Gastrocnemius medialis (tissue), 4 donors: ENCODE measurements around the gene MBIP. TPM values are rescaled to one million over a fixed set of nuclear protein-coding genes. Genes with fewer than 3 reads are reported as not detected.

Experiments
- ATAC-seq, 2 donors: fragments of 150-250 bp; one replicate each; pipeline ENCODE4 v1.9.1; 2016
- DNase-seq, 2 donors: peaks; one replicate each; pipeline ENCODE4 v3.0.0-alpha.2; 2019
- H3K27ac ChIP-seq, 4 donors: fragments of 200-600 bp; sonication (generic); 1 replicate in 1 of 4; 2 replicates in 3 of 4; pipeline ENCODE4 v1.5.1; 2016 to 2018; ENCODE audit warnings: mild to moderate bottlenecking in 2 of 4, moderate library complexity in 1 of 4
- H3K27me3 ChIP-seq, 3 donors: fragments of 200-600 bp; sonication (generic) in 2 of 3; 1 replicate in 1 of 3; 2 replicates in 2 of 3; pipeline versions ENCODE4 v1.5.1 to v1.6.0; 2016 to 2019; ENCODE audit warnings: mild to moderate bottlenecking in 1 of 3, moderate library complexity in 1 of 3
- H3K36me3 ChIP-seq, 2 donors: fragments of 200-600 bp; sonication (generic) in 1 of 2; one replicate each; pipeline ENCODE4 v1.5.1; 2017 to 2018
- H3K4me1 ChIP-seq, 2 donors: fragments of 200-600 bp; sonication (generic) in 1 of 2; one replicate each; pipeline ENCODE4 v1.5.1; 2016 to 2017; ENCODE audit warnings: mild to moderate bottlenecking in 2 of 2
- H3K4me3 ChIP-seq, 4 donors: fragments of 200-600 bp; sonication (generic) in 3 of 4; 1 replicate in 1 of 4; 2 replicates in 3 of 4; pipeline ENCODE4 v1.5.1; 2016 to 2019; ENCODE audit warnings: mild to moderate bottlenecking in 2 of 4
- H3K9me3 ChIP-seq, 3 donors: fragments of 200-600 bp; sonication (generic) in 2 of 3; 1 replicate in 1 of 3; 2 replicates in 2 of 3; pipeline ENCODE4 v1.5.1; 2016 to 2019
- POLR2A ChIP-seq, 2 donors: fragments of 450-650 bp; IDR thresholded peaks; one replicate each; pipeline ENCODE4 v1.6.1; 2017; ENCODE audit warnings: antibody characterized with exemption in 2 of 2, mild to moderate bottlenecking in 2 of 2, moderate library complexity in 2 of 2
- in situ Hi-C, 4 donors: fragments of 200-750 bp; cut with MboI; loops; one replicate each; pipeline versions ENCODE4 v1.15.0 to v1.8.0; 2017; ENCODE audit warnings: low sequenced_read_pairs in 4 of 4
- intact Hi-C: fragments of 100-400 bp; cut with DNase I; formaldehyde crosslinking; loops from one replicate; pipeline ENCODE4 v1.15.1; 2023; ENCODE audit warnings: low total_unique reads
- total RNA-seq, 4 donors: library from RNA; depleted of rRNA; stranded (reverse); fragments of >200 nt; gene quantifications; one replicate each; pipeline versions ENCODE4 v1.1.0 to v1.2.3, GENCODE V29; 2016
- TF ChIP-seq, protein P1 (sequence below), 5 experiments: fragments of 450-650 bp in 3 of 5; fragments of 200-600 bp in 2 of 5; sonication (generic) in 2 of 5; IDR thresholded peaks in 4 of 5; conservative IDR thresholded peaks in 1 of 5; 1 replicate in 4 of 5; 2 replicates in 1 of 5; pipeline ENCODE4 v1.5.1; 2016 to 2019; ENCODE audit warnings: antibody characterized with exemption in 5 of 5, mild to moderate bottlenecking in 3 of 5, moderate library complexity in 3 of 5

The MBIP gene, protein sequence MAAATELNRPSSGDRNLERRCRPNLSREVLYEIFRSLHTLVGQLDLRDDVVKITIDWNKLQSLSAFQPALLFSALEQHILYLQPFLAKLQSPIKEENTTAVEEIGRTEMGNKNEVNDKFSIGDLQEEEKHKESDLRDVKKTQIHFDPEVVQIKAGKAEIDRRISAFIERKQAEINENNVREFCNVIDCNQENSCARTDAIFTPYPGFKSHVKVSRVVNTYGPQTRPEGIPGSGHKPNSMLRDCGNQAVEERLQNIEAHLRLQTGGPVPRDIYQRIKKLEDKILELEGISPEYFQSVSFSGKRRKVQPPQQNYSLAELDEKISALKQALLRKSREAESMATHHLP
- total RNA-seq, result 1 to 10 TPM; 1.8 to 4.6 (median 3.5) TPM

GRCh38 chr14:36320200-36320896 lies at the start of gene MBIP:
Gene MBIP (minus strand): TSS chr14:36320637. CDS start chr14:36320588, 49 bp downstream.
- Histone ChIP-seq H3K36me3 (no peaks in the 10 kb centered on the region), H3K27me3 (no peaks in the 10 kb centered on the region), H3K4me1 (peaks cover 17 to 19% of the 10 kb centered on the region in 2 donors), H3K9me3 (no peaks in the 10 kb centered on the region), H3K4me3 (peak within 1 kb of the TSS; percentile 78 to 97 (median 80)), H3K27ac (peak within 1 kb of the TSS; percentile 68 to 81 (median 79))
- in situ Hi-C loops, result no loop called here
- ATAC-seq (peak; percentile 99 to 100), DNase-seq (peak; percentile 81 to 90)
- intact Hi-C loops, result loop anchor here (5.0 kb wide), 1 partner anchor 202 kb away; the partner anchor contains the start of gene NKX2-1
- peak in 1 of 2 donors; percentile 19 for TF ChIP-seq POLR2A (IDR thresholded peaks at IDR 0.05)
- TF ChIP-seq, protein P1, sequence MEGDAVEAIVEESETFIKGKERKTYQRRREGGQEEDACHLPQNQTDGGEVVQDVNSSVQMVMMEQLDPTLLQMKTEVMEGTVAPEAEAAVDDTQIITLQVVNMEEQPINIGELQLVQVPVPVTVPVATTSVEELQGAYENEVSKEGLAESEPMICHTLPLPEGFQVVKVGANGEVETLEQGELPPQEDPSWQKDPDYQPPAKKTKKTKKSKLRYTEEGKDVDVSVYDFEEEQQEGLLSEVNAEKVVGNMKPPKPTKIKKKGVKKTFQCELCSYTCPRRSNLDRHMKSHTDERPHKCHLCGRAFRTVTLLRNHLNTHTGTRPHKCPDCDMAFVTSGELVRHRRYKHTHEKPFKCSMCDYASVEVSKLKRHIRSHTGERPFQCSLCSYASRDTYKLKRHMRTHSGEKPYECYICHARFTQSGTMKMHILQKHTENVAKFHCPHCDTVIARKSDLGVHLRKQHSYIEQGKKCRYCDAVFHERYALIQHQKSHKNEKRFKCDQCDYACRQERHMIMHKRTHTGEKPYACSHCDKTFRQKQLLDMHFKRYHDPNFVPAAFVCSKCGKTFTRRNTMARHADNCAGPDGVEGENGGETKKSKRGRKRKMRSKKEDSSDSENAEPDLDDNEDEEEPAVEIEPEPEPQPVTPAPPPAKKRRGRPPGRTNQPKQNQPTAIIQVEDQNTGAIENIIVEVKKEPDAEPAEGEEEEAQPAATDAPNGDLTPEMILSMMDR (IDR thresholded peaks at IDR 0.05 in 4 of 5, conservative IDR thresholded peaks at IDR 0.05 in 1 of 5), result no peak

DNA sequence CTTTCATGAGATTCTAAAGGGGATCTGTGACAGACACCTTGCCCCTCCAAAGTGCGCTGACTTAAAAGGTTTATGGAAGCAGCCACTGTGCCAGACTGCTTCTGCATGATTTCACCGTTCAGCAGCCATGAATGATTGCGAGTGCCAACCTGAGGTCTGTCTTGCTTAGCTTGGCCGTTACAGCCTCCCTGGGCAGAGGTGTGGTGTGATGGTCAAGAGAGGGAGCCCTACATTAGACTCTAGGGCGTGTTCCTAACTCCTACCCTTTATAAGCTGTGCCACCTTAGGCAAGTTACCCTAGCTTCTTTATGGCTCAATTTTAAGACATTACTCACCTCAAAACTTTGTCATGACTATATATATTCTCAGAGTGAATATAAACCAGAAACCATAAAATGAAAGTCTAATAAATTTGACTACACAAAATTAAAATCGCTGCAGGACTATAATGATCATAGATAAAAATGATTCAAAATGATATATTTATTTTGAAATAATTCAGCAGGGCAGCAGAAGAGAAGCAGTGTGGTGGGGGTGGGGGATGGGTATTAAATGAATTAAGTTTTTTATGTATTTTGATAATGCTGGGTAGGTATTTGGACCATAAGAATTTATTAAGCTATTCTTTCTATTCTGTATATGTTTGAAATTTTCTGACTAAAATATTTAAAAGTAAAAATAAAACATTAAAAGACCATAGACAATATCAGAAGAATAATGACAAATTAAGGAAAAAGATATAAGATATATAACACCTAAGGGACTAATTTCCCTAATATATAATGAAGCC lies 47.7 kb upstream of the MBIP start:
- intact Hi-C loops, result no loop called here
- ATAC-seq (no peak), DNase-seq (no peak)
- Histone ChIP-seq H3K27me3 (no peaks in the 10 kb centered on the region), H3K27ac (no peak overlapping the region), H3K4me1 (no peaks in the 10 kb centered on the region), H3K36me3 (no peaks in the 10 kb centered on the region), H3K4me3 (no peak overlapping the region), H3K9me3 (no peaks in the 10 kb centered on the region)
- in situ Hi-C loops, result no loop called here
- TF ChIP-seq POLR2A (IDR thresholded peaks at IDR 0.05), result no peak
- TF ChIP-seq, protein P1 (IDR thresholded peaks at IDR 0.05 in 4 of 5, conservative IDR thresholded peaks at IDR 0.05 in 1 of 5), result no peak

DNA sequence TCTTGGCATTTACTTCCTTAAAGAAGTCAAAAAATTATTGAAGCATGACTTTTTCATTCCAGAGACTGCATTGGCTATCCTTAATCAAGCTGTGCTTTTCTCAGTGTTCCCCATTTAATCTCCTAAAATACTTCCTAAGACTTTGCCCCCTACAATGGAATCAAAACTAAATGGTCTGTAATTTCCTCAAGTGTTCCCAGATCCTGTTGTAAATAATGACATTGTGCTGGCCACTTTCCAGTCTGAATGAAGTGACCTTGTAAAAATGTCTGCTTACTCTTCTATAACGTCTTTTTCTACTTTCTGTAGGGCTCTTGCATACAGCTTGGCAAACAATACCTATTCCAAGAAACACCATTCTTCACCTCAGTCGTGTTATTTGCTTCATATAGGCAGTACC lies 45.3 kb upstream of the MBIP start:
- intact Hi-C loops, result no loop called here
- Histone ChIP-seq H3K36me3 (no peaks in the 10 kb centered on the region), H3K27ac (no peak overlapping the region), H3K27me3 (no peaks in the 10 kb centered on the region), H3K9me3 (no peaks in the 10 kb centered on the region), H3K4me1 (no peaks in the 10 kb centered on the region), H3K4me3 (no peak overlapping the region)
- no peak for TF ChIP-seq POLR2A (IDR thresholded peaks at IDR 0.05)
- TF ChIP-seq, protein P1 (IDR thresholded peaks at IDR 0.05 in 4 of 5, conservative IDR thresholded peaks at IDR 0.05 in 1 of 5), result no peak
- ATAC-seq (no peak), DNase-seq (no peak)
- in situ Hi-C loops, result no loop called here

GRCh38 chr14:36363704-36364103 lies 43.3 kb upstream of the MBIP start:
- Histone ChIP-seq H3K4me1 (no peaks in the 10 kb centered on the region), H3K27me3 (no peaks in the 10 kb centered on the region), H3K9me3 (no peaks in the 10 kb centered on the region), H3K36me3 (no peaks in the 10 kb centered on the region), H3K27ac (no peak overlapping the region), H3K4me3 (no peak overlapping the region)
- intact Hi-C loops, result no loop called here
- TF ChIP-seq, protein P1 (IDR thresholded peaks at IDR 0.05 in 4 of 5, conservative IDR thresholded peaks at IDR 0.05 in 1 of 5), result no peak
- no peak for TF ChIP-seq POLR2A (IDR thresholded peaks at IDR 0.05)
- no peak for ATAC-seq
- in situ Hi-C loops, result no loop called here
- DNase-seq, result no peak
